ENCODE data around the gene SATL1.
"Not testable (repeated sequence)": the region's sequence is repeated elsewhere in the genome, so short reads cannot be mapped to it uniquely, and the experiment has no call there.

SATL1 gene

GRCh38 chrX:85243761-85244449 lies at the start of gene SATL1, which contains the start of gene ZNF711:
TSS of gene SATL1 (minus strand) at chrX:85243779. CDS start at chrX:85108968, 134,811 bp downstream.
TSS of gene ZNF711 (plus strand) at chrX:85243991. CDS start at chrX:85247573, 3,582 bp downstream.
- DNase-seq = peak; percentile 95

DNA sequence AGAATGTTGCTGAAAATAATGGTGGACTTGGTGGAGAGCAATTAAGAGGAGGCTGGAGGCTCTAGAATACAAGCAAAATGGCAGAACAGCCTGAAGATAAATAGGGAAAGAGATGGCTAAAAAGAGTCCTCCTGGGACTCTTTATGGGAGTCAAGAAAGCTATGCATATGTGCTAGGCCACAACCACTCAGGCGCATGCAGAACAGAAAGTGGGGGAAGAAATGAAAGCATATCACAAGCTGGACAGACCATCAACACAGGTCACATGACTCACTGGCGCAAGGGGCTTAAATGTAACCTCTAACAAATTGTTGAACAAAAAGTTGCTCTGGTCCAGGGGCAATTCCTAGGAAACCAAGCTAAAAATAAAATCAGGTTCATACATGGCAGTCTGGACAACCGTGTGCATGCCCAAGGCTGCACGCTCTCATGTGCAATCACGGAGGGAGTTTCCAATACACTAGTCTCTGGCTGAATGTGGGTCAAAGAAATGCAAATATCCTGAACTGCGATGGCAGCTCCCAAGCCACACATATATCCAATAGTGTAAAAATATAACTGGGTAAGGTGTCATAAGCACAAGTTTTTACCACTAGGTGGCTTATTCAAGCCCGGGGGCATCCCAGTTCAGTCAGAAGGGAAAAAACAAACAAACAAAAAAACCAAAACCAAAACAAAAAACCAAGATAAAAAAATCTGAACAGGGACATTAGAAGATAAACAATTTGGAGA lies 45.6 kb upstream of the SATL1 start:
- no peak for DNase-seq

DNA sequence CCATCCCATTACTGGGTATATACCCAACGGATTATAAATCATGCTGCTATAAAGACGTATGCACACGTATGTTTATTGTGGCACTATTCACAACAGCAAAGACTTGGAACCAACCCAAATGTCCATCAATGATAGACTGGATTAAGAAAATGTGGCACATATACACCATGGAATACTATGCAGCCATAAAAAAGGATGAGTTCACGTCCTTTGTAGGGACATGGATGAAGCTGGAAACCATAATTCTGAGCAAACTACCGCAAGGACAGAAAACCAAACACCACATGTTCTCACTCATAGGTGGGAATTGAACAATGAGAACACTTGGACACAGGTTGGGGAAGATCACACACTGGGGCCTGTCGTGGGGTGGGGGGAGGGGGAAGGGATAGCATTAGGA lies 41.7 kb upstream of the SATL1 start:
- not testable (repeated sequence) for DNase-seq

DNA sequence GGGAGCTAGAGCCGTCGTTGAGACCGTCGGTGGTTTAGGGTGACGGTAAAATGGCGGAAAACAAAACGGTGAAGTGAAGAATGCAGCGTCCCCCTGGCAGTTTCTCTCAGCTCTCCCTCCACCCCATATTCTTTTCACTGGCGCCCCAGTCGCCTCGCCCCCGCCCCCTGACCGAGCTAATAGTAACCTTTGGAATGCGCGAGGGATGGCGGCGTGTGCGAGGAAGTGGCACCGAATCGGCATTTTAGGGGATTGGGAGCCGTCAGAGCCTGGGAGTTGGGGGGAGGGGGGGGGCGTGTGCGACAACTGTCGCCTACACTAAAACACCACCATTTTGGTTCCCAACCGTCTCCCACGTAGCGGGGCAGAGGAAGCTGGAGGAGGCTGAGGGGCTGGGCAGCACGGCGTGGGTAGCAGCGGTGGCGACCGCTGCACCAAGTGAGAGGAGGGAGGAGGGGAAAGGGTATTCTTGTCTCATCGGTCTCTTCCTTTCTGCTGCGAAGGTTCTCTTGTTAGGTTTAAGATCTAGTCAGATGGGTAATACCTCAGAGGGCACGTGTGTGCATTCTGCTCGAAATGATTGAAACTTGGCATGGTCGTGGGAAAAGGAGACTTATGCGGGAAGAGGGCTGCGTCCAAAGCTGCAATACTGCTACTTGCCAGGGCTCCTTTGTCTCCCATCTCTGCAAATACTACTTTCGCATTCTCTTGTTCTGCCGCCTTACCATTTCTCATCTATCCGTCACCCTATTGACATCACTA lies 1.1 kb upstream of the SATL1 start:
- DNase-seq = peak; percentile 55

GRCh38 chrX:85243155-85243554 lies 424 bp downstream of the SATL1 start:
- no peak for DNase-seq

- DNase-seq = no peak
Measured at GRCh38 chrX:85223359-85223758, 20.2 kb downstream of the SATL1 start.

- DNase-seq = no peak
Measured at GRCh38 chrX:85221361-85221760, 22.2 kb downstream of the SATL1 start.

- no peak for DNase-seq
Measured at GRCh38 chrX:85215946-85216345, 27.6 kb downstream of the SATL1 start.

DNA sequence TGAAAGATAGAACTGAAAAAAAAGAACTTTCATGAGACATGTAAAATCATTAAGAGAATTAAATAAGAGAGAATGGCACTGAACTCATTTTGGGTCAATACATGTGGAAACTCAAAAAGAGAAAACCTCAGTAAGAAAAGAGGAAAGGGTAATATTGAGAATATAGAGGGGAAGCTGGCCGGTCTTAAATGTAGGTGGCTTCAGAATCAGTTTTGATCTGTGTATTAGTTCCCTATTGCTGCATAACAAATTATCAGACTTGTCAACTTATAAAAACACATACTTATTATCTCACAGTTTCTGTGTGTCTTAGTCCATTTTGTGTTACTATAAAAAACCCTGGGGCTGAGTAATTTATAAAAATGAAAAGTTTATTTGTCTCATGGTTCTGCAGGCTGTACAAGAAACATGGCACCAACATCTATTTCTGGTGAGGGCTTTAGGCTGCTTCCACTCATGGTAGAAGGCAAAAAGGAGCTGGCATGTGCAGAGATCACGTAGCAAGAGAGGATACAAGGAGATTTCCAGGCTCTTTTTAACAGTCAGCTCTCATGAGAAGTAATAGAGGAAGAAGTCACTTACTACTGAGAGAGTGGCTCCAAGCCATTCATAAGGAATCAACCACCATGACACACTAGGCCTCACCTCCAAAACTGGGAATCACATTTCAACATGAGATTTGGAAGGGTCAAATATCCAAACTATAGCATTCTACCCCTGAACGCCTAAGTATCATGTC lies 29.6 kb downstream of the SATL1 start:
- no peak for DNase-seq

DNA sequence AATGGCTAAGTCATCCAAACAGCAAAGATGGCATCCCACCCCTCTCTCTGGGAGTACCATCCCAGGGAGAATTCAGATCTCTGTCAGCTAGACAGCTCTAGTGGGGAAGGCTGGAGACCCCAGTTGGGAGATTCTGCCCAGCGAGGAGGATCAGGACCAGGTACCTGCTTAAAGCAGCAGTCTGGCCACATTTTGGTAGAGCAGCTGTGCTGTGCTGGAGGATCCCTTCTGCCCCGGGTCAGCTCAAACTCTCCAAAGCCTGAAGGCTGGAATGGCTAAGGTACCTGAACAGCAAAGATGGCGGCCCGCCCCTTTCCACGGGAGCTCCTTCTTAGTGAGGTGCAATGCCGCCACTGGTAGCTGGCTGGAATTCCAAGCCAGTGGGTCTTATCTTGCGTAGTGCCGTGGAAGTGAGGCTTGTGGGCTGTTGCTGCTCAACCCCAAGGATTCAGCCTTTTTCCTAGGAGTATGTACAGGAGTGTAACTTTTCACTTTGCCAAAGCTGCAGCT lies 40.1 kb downstream of the SATL1 start:
- DNase-seq = no peak

GRCh38 chrX:85196319-85196718 lies 47.3 kb downstream of the SATL1 start:
- DNase-seq = no peak

GRCh38 chrX:85159644-85160043 lies 83.9 kb downstream of the SATL1 start:
- DNase-seq = no peak

DNA sequence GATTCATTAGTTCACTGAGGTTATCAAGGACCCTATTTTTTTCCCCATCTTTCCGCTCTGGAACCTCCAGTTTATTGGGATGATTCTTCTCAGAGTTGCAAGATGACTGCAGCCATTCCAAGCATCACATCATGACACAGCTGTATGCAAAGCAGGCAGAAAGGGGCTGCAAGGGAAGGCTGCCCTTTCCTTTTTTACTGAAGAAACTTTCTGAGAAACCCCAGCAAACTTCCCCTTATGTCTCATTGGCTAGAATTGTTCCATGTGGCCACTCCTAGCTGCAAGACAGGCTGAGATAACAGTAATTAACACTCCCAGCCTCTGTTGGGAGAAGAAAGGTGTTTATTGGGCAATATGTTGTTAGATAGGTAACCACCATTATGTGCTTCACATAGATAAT lies 102.6 kb downstream of the SATL1 start:
- DNase-seq = no peak

DNA sequence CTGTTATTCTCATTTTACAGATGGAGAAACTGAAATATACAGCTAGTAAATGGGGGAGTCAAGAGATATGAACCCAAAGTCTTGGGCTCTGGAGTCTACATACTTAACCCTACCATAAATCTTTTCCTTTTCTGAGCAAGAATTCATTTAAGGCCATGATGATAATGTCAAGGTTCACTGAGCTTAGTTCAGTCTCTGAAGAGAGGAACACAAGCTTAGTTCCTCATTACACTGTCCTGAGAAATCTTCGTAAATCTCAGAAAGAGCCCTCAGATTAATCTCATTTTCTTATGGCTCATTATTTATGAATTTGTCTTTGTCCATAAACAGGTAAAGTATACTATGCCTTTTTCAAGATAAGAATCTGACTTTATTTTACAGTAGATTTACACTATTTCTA lies 104.2 kb downstream of the SATL1 start:
- DNase-seq = no peak

DNA sequence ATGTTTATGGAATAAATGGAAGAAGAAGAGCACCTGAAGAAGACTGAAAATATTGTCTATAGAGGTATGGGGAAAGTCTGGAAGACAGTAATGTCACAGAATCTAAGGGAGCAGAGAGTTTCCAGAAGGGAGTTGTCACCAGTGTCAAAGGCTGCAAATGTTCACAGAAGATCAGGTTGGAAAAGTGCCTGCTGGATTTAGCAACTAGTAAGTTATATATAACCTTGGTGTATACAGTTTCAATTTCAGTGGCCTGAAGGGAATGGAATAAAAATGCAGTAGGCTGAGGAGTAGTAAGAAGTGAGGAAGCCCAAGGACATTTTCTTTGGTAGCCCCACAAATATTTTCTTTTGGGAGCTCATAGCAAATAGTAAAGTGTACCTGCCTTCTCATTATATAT lies 107.2 kb downstream of the SATL1 start:
- DNase-seq = no peak

GRCh38 chrX:85115252-85115651 lies 128.3 kb downstream of the SATL1 start:
- DNase-seq = no peak

DNA sequence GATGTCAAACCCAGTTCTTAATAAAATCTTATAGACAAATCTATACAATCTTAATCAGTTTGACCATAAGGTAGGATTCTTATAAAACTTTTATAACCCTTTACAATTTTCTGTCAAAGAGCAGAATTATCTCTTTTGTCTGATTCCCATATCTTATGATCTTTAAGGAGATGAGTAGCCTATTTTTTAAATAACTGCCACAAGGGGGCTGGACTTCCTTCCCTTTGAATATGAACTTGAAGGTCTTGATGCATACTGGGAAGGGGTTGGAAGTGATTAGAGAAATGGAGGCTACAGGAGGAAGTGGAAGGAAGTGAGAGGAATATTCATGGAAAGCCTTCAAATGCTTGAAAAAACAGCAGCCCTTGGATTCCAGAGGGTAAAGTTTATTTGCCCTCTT lies 128.8 kb downstream of the SATL1 start:
- DNase-seq = no peak

DNA sequence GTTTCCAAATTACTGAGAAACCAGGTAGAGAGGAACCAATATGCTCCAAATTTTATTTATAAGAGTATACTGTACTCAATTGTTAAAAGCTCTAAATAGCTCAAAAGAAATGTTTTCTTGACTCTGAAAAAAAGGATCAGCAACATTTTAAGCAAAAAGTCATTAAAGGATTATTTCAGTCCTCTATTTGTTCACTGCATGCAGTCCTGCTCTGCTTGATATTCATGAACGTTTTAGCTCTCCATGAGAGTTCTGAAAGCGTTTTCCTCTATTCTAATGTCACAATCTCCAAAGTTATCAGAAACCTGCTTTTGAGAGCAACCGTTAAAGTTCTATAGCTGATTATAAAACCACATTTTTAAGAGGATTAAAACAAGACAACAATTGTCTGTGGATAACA lies 129.4 kb downstream of the SATL1 start:
- no peak for DNase-seq

- no peak for DNase-seq
Measured at GRCh38 chrX:85113746-85114145, 129.8 kb downstream of the SATL1 start.

DNA sequence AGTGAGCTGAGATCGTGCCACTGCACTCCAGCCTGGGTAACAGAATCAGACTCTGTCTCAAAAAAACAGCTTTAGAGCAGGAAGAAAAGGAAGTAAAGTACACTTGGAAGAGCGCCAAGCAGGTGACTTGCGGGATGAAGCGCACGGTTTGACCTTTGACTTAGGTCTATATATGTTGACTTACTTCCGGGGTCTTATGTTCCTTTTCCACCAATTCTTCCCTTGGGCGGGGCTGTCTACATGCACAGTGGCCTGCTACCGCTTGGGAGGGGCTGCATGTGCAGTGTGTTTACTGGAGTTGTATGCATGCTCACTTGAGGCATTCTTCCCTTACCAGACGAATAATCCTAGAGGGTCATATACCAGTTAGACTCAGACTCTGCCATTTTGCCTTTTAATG lies 131.3 kb downstream of the SATL1 start:
- no peak for DNase-seq

DNA sequence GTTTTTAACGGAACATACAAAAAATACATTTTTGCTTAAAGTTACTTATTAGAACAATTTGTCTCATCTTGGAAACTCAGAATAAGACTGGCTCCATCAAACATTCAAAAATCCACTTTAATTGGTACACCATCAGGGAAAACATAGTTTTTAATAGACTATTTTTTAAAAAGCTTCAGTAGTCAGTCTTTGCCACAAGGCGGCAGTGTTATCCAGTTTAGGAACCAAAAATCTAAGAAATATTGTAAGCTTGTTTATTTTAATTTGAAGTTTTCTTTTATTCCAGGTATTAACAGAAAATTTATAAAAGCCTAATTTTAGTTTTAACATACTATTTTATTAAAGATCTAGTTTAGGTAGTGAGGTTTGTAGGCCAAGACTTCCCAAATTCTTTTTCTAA lies 132.2 kb downstream of the SATL1 start:
- peak; percentile 10 for DNase-seq

DNA sequence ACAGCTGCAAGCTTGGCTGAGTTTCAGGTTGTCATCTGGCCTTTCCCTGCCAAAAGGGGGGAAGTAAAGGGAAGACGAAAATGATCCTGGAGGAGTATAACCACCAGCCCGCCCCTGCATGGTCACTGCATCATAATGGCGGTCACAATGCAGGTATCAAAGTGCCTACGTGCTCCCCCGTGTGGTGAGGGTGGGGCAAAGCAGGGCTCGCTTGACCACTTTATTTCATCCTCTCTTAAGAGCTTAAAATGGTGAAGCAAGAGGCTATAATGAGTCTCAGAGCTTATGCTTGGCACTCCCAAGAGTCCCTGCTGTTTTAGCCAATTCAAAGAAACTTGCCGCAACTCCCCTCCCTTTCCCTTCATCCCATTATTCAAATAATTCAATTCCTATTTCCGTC lies 134.3 kb downstream of the SATL1 start:
- no peak for DNase-seq

- no peak for DNase-seq
Measured at GRCh38 chrX:85108165-85108564, 135.4 kb downstream of the SATL1 start.
